DMS79 treated with DMSO at 0.1 percent for 48 hours (cell line): ENCODE results near the gene PRDM15.

Source experiments
- DNase-seq: peaks from one replicate; lab custom pipeline; 2025; lab: John Stamatoyannopoulos, UW

Gene PRDM15

DNA sequence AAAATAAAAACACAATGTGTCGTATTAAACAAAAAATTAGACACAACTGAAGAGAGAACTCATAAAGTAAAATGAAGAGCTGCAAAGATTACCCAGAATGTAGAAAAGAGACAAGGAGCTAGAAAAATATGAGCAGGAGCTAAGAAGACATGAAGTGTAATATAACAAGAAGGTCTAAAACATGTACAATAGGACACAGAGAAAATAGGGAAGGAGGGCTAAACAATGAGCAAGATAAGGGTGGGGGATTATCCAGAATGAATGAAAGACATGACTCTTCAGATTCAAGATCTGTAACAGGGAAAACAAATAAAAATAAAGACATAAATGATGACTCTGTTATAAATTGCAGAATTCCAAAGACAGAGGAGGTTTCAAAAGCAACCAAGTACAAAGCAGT lies 38.3 kb downstream of the PRDM15 start:
- DNase-seq = no peak

DNA sequence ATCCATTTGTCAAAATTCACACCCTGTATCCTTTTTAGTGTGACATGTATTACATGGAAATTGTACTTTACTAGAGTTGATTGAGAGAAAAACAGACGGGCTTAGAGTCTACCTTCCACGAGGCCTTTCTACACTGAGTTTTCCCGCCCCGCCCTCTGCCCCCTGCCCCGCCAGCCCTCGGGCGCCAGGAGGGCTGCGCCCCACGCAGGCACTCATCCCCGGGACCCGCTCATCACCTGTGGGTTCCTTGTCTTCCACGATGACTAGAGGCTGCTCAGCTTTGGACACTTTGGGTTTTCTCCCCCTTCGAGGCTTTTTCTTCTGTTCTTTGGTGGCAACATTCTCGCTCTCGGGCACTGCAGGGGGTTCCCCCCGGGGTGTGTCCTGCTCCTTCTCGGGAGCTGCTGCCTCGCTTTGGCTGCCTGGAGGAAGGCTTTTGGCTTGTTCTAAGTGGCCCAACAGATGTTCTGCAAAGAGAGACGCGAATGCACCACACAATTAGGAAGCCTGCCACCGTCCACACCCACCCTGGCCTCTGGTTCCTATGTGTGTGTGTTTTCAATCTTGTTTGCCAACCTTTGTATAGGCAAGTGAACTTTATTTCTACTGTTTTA lies 39.6 kb downstream of the PRDM15 start:
- DNase-seq = no peak

DNA sequence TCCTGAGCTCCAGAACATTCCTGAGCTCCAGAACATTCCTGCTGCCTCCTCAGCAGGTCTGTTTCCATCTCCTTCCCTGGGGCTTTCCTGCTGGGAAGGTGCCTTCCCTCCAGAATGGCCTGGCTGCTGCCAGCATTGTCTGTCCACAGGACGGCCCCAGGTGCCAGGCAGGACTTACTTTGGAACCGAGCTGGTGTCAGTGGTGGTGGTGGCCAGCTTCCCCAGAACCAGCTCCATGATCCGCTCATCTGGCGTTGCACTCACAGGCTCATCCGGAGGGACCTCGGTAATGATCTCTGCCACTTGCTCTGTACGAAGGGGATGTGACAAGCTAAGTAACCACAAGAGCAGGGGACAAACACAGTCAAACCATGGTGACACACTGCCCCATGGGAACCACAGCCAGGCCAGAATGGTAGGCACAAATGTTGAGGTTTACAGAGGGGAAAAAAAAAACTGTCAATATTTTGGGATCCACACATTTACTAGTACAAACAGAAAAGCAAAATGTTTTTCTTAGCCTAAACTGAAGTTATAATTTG lies 41.3 kb downstream of the PRDM15 start:
- DNase-seq = no peak

DNA sequence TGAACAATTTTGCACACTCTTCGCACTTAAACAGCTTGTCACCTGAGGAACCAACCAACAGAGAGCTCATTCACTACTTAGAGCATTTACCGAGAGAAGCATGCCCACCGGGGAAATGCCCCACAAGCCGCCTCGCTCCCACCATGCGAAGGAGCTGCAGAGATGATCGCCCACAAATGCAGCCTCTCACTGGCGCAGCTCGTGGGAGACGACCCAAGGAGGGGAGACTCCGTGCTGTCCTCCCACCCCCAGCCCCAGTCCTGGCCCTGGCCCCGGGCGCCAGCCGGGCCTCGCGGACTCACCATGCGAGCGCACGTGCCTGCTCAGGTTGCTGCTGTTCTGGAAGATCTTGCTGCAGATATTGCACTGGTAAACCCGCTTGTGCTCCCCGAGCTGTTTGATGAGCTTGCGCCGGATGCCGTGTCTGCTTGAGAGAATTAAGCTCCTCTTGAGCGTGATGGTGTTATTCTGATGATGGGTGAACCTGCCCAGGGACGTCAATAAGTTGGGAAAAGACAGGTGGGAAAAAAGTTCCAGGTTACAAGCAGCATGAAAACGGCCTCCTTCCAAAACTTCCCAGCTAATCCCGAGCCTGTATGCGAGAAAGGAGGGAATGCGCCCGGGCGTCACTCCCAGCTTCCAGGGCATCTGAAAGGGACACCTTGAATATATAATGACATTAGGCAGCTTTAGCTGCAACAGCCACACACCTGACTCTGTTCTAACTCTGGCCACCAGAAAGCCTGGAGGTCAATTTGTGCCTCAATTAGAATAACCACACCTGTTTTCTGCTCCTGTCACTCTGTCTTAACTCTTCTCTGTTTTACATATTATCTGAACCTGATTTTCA lies 42.8 kb downstream of the PRDM15 start:
- DNase-seq = no peak

DNA sequence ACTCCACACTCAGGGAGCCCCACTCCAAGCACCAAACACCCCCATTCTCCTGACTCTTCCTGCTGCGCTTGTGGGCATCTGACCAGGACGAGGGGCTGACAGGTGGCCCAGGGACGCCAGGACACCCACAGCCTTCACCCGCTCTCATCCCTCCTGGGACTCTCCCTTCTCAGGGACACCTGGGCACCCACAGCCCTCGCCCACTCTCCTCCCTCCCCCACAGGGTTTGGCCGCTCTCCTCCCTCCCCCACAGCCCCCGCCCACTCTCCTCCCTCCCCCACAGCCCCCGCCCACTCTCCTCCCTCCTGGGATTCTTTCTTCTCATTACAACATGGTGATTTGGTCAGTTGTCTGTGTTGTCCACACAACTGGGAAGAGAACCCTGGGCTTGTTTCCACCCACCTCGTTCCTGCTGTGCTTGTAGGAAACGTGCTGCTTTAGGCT lies 43.4 kb downstream of the PRDM15 start:
- no peak for DNase-seq

DNA sequence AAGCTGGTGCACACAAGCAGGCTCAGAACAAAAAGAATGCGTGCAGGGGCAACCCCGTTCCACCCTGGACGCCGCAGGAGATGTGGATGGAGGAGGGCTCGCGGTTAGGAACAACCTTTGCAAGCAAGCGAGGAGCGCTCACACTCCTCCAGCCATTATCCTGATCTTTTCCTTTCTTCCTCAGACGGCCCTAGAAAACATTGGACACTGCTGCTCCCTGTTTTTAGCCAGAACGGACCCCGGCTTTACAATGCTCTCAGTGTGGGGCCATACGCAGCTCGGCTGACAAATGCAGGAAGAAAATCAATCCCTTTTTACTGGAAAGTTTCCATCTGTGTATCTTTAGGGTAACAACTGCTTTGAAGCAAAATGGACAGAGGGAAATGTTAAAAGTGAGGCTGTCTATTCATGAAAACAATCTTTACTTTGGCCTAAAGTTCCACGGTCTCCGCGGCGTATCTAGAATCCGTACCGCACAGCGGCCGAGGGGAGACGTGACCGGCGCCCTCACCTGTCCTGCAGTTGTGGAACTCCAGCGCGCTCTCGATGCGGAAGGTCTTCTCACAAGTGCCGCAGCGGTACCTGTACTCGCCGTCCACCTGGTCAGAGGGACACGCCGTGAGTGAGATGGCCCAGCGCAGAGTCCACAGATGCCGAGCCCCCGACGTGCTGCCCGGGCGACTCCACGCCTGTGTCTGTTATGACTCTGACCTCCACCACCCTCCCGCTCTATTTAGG lies 44.0 kb downstream of the PRDM15 start:
- no peak for DNase-seq

DNA sequence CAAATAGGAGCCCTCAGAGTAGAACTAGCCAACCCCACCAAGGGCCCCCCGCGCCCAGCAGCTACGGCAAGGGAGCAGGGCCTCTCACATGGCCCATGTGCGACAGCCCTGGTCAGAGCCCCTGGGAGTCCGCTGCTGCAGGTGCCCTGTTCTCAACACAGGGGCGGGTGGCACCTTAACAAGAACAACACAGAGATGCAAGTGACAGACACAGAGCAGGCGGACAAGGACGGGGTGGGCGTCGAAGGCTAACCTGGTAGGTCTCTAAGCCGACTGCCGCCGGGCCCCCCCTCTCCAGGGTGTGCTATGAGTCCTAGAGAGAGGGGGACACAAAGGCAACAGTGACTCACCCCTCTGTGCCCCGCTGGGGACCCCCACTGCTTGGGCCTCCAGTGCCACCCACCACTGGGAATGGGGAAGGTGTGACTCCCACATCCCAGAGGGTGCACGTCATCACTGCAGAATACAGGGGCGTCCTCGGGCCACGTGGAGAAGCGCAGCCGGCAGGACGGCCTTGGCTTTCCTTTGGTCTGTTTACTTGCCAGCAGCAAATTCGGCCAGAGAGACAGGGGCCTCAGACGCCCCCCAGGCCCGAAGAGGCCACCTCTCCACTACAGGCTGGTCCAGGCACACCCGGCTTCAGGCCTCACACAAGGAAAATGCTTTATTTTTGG lies 44.8 kb downstream of the PRDM15 start:
- DNase-seq = no peak

DNA sequence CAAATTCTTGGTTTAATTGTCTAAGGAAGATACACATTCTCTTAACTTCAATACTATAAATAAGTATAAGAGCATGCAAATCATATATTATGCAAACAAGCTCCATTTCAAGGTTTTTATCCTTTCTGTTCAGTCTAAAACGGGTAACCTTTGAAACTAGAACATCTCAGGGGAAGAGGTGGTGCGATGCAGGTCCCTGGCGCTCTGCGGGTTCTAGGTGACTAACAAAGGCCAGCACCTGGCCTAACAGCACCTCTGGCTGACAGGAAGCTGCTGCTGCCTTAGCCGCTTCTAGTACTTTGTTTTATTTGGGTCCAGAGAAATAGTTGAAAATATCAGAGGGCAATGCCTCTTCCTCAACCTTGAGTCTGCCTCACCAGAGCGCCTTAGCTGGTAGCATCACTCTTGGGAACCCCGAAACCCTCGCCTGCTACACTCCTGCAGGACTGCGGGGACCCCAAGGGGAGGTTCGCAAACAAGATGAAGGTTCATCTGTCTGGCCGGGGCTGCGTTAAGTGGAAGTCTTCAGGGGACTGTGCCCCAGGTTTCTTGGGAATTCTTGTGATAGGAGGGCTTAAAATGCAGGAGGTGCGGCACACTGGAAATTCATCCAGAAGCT lies 45.5 kb downstream of the PRDM15 start:
- DNase-seq = no peak

DNA sequence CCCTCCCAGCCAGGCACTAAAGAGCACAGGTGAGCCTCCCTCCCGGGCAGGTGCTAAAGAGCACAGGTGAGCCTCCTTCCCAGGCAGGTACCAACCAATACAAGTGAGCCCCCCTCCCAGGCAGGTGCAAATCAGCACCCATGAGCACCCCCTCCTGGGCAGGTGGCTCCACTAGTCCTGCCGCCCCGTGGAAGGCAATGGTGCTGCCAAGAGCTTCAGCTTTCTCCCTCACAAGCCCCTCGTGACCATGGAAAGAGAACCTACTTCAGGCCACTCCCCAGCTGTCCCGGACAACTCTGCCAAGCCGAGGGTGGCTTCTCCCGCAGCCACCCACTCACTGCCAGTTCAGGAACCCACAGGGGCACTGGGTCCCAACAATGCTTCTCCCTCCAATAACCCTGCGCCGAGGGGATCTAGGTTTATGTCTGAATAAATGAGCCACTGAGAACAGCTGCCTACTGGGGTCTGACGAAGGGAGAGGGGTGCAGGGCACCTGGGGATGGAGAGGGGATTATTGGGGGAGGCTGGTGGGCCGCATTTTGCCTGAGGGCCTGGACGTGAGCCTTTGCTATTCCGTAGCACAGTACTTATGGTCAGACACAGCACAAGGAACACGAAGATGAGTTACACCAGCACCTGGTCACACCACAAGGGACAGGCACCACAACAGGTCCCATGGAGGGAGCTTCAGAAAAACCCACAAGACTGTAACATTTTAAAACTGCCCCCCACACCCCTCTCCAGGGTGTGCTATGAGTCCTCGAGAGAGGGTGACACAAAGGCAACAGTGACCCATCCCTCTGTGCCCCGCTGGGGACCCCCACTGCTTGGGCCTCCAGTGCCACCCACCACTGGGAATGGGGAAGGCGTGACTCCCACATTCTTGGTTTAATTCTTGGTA lies 46.3 kb downstream of the PRDM15 start:
- DNase-seq = no peak

DNA sequence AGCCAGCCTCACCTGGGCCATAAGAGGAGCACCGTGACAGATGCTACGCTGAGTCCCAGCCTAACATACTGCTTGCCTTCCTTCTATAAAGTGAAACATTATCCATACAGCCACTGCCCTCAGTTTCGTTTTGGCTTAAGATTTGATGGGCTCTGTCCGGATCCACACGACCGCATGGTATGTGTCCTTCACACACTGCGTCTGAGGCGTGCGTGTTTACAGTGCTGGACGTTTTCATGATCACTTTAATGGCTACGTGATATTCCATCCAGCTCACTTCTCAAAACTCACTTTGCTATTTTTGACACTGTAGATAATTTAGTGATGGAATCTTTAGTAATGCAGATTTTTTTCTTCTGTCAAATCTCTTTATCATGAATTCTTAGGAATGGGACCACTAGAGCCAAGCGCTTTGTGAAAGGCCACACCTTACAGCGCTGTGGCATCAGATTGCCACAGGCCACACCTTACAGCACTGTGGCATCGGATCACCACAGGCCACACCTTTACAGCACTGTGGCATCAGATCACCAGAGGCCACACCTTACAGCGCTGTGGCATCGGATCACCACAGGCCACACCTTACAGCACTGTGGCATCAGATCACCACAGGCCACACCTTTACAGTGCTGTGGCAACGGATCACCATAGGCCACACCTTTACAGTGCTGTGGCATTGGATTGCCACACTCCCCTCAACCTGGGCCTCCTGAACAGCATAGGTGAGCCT lies 47.1 kb downstream of the PRDM15 start:
- no peak for DNase-seq

DNA sequence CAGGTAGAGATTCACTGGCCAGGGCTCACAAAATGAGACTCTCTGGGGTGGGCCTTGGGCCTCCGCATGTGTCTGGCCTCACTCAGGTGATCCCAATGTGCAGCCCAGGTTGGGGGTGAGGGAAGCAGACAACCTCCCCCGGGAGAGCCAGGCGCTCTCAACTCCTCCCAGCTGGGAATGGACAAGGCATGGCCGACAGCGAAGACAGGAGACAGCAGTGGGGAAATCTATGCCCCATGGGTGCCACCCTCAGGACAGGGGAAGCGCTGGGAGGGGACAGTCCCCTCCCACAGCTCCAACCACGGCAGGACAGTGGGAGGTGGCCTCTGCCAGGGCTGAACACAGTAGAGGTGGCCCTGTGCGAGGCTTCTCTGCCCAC lies 47.7 kb downstream of the PRDM15 start:
- DNase-seq = no peak

DNA sequence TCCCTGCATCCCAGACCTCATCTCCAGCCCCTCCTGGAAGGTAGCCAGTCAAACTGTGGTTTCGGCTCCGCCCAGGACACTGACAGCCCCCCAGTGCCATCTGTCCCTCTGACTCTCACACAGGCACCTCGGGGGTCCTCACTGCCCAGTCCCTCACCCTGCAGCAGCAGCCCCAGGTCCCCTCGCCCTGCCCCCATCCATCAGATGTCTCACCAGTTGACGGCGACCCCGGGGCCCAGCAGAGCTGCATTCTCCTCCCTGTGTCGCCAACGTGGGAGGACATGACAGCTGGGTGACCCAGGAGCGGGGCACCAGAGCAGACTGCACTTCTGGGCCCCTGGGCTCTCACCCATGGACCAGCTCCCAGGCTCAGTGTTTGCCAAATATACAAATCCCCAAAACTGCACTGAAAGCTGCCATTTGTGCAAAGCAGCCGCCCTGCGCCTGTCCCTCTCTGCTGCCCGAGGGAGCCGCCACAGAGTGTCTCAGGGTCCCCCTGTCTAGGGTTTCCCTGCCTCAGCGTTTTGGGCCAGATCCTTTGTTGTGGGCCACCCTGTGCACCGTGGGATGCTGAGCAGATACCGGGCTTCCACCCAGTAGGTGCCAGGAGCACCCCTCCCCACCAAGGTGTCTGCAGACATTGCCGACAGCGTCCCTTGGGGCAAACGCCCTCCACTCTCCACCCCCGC lies 48.2 kb downstream of the PRDM15 start:
- DNase-seq = no peak

DNA sequence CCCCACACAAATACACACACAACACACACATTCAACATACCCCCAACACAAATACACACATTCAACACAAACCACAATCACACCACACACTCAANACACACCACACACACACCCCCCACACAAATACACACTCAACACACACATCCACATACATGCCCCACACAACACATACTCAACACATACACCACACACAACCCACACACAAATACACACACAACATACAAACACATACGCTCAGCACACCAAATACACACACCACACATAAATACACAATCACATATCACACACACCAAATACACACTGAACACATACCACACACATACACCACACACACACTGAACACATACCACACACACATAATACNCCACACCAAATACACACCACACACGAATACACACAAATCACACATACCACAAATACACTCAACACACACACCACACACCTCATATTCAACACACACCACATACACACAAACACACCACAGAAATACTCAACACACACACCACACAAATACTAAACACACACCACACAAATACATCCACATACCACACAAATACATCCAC lies 48.9 kb downstream of the PRDM15 start:
- DNase-seq = no peak

DNA sequence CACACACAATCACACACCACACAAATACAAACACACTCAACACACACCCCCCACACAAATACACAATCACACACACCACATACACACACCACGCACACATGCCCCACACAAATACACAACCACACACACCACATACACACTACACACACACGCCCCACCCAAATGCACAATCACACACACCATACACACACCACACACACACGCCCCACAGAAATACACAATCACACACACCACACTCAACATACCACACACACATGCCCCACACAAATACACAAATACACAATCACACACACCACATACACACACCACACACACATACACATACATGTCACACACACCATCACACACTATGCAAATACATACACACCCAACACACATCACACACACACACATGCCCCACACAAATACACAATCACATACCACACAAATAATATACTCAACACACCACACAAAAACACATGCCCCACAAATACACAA lies 50.2 kb downstream of the PRDM15 start:
- DNase-seq = no peak

DNA sequence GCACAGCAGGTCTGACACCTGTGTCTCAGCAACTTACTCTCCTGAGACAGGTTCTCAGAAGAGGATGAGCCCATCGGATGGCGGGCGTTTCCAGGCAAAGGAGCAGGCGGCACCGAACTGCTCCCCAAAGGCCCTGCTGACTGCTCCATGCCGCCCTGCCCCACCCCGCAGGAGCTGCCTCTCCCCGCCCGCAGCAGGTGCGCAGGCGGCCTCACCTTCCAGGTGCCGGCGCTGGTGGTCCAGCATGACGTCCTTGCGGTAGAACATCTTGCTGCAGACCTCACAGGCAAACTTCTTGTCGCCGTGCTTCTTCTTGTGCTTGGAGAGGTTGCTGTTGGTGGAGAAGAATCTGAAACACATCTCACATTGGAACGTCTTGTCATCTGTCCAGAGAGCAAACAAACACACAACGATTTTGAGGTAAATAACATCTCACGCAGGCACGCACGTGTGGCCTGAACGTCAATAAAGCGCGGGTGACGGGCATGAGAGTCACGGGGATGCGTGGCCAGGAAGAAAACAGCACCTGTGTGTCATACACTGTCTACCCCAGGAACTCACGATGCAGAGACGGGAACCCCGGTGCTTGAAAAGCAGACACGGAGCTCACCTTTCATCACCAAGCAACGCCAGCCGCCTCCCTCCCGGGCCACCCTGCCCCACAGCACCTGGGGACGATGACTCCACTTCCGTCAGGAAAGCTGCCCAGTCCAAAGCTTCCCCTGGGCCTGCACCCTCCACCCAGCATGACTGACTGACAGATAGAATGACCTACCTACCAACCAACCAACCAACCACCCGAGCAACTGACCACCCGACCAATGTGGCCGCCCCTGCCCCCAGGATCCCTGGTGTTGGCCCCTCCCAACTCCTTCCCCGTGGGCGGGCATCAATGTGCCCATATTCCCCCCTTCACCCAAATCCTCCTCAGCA lies 50.9 kb downstream of the PRDM15 start:
- DNase-seq = no peak

DNA sequence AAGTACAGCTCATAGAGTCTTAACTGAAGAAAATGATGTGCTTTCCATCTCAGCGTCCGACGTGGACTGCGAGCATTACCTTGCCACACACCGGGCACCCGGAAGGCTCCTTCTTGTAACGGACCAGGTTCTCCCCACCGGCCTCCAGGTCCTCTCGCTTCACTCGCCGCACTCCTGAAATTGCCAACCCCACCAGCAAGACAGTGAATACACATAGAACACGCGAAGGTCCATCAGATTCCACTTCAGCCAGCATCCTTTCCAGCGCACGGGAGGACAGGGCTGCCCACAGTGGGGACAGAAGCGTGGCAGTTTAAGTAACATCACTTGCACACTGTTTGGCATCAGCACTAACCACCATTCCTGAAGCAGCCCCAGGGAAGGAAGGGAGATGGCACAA lies 53.3 kb downstream of the PRDM15 start:
- no peak for DNase-seq

DNA sequence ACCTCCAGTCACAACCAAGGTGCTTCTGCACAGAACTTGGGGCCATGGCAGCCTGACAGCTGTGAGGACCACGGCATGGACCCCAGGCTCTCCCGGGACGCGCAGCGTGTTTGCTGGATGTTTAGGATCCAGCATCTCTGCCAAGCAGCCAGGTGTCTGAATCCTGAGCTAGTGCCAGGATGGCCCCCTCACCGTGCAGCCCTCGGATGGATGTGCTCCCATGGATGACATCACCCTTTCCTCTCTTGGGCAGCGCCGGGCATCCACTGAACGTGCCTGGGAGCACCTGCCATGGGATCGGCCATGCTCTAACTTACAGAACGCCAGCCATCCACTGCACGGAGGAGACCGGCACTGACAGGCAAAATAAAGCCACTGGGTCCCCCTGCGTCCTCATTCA lies 53.9 kb downstream of the PRDM15 start:
- DNase-seq = no peak
